K562 (cell line): ENCODE measurements around the gene ARHGEF3. TPM values are rescaled to one million over a fixed set of nuclear protein-coding genes. Genes with fewer than 3 reads are reported as not detected.

Experiments
- ATAC-seq: fragments of 200-7000 bp; cut with Tn5 transposase; 3 replicates; pipeline ENCODE4 v1.9.1; 2020; ENCODE audit warnings: moderate library complexity
- BruUV-seq: library from RNA; stranded (reverse); fragments of 400-500 nt; replicated peaks from 2 replicates; lab custom pipeline; 2021; lab: Mats Ljungman, UMichigan
- CTCF ChIA-PET: fragments of 300-600 bp; formaldehyde crosslinking; extraction: SDS; loops from one replicate; lab custom pipeline; 2021; ENCODE audit warnings: low intra/inter-chr PET ratio; lab: Yijun Ruan, JAX
- POLR2A ChIA-PET: fragments of 300-600, 350-650 bp; sonication (Branson Sonifier 250); formaldehyde crosslinking; extraction: SDS; loops from one replicate; lab custom pipeline; 2021; ENCODE audit warnings: antibody characterized with exemption, inconsistent platforms; lab: Yijun Ruan, JAX
- DNase-seq, 4 experiments: peaks; one replicate each; pipeline versions ENCODE4 v3.0.0 to v3.0.0-alpha.2; 2011 to 2018; ENCODE audit warnings: low spot score in 3 of 4, mixed read lengths in 3 of 4; ENCODE audit errors: extremely low read depth in 1 of 4
- FAIRE-seq: peaks from 2 replicates; lab custom pipeline; 2011; peaks lifted over from hg19 to GRCh38; lab: Jason Lieb, UNC
- H2AFZ ChIP-seq: 2 replicates; pipeline ENCODE4 v1.6.0; 2011; ENCODE audit warnings: low read depth, low read length, control low read depth, inconsistent platforms
- H3K27ac ChIP-seq: fragments of 200-600 bp; 3 replicates; pipeline ENCODE4 v1.8.0; 2011; ENCODE audit warnings: low read depth, mild to moderate bottlenecking, control low read depth, inconsistent platforms, low read length, moderate library complexity, mixed read lengths; ENCODE audit errors: extremely low read depth
- H3K27me3 ChIP-seq, 2 experiments: fragments of 300-600 bp in 1 of 2; 2 replicates in 1 of 2; 3 replicates in 1 of 2; pipeline versions ENCODE4 v1.6.0 to v1.8.0; 2011; ENCODE audit warnings: inconsistent platforms in 2 of 2, low read length in 2 of 2, mild to moderate bottlenecking in 1 of 2, mixed read lengths in 1 of 2, moderate library complexity in 1 of 2; ENCODE audit not compliant: control insufficient read depth in 2 of 2, insufficient read depth in 2 of 2
- H3K36me3 ChIP-seq: fragments of 300-600 bp; 3 replicates; pipeline ENCODE4 v1.8.0; 2011; ENCODE audit warnings: mild to moderate bottlenecking, low read length, inconsistent platforms; ENCODE audit not compliant: control insufficient read depth, insufficient read depth
- H3K4me1 ChIP-seq, 2 experiments: fragments of 200-600 bp in 1 of 2; replicated peaks in 1 of 2; 2 replicates in 1 of 2; 3 replicates in 1 of 2; pipeline versions ENCODE4 v1.5.1 to v1.8.0; 2011; ENCODE audit warnings: inconsistent platforms in 2 of 2, low read length in 2 of 2, mild to moderate bottlenecking in 1 of 2, mixed read lengths in 1 of 2, moderate library complexity in 1 of 2; ENCODE audit not compliant: control insufficient read depth in 2 of 2, insufficient read depth in 2 of 2
- H3K4me2 ChIP-seq: 2 replicates; pipeline ENCODE4 v1.6.1; 2011; ENCODE audit warnings: low read length, control low read depth, inconsistent platforms, mixed read lengths; ENCODE audit not compliant: insufficient read depth
- H3K4me3 ChIP-seq: fragments of 200-600 bp; sonication (generic), shearing (Covaris generic); 2 replicates; pipeline ENCODE4 v1.5.1; 2016; ENCODE audit warnings: control low read depth, inconsistent platforms
- H3K79me2 ChIP-seq: fragments of 200-600 bp; 3 replicates; pipeline ENCODE4 v1.8.0; 2011; ENCODE audit warnings: low read length, inconsistent platforms; ENCODE audit not compliant: control insufficient read depth, insufficient read depth
- H3K9ac ChIP-seq, 2 experiments: 2 replicates each; pipeline versions ENCODE4 v1.6.0 to v1.6.1; 2011; ENCODE audit warnings: low read depth in 2 of 2, low read length in 2 of 2, control low read depth in 1 of 2, inconsistent platforms in 1 of 2, mild to moderate bottlenecking in 1 of 2, mixed read lengths in 1 of 2; ENCODE audit not compliant: insufficient read depth in 1 of 2
- H3K9me1 ChIP-seq: one replicate; pipeline ENCODE4 v1.6.0; 2011; ENCODE audit warnings: inconsistent platforms, mild to moderate bottlenecking, low read length, moderate library complexity; ENCODE audit not compliant: control insufficient read depth, insufficient read depth
- H3K9me3 ChIP-seq: replicated peaks from 2 replicates; pipeline ENCODE4 v1.5.1; 2011; ENCODE audit warnings: low read depth, low read length, inconsistent platforms; ENCODE audit not compliant: control insufficient read depth, insufficient read depth
- H4K20me1 ChIP-seq: replicated peaks from 2 replicates; pipeline ENCODE4 v1.6.1; 2011; ENCODE audit warnings: low read length, inconsistent platforms, mixed read lengths; ENCODE audit not compliant: control insufficient read depth, insufficient read depth
- GATAD2B ChIP-seq: fragments of 450-650 bp; IDR thresholded peaks from 2 replicates; pipeline ENCODE4 v1.6.1; 2017; ENCODE audit warnings: mild to moderate bottlenecking, borderline replicate concordance
- KDM2B ChIP-seq: fragments of 250-450 bp; sonication (Bioruptor Pico); IDR thresholded peaks from 2 replicates; pipeline ENCODE4 v1.8.0; 2021; ENCODE audit warnings: mild to moderate bottlenecking, moderate library complexity
- KLF16 ChIP-seq: IDR thresholded peaks from 2 replicates; pipeline ENCODE4 v1.6.1; 2016; ENCODE audit warnings: antibody characterized with exemption
- RBM25 ChIP-seq: fragments of 200-400 bp; formaldehyde crosslinking; IDR thresholded peaks from 2 replicates; pipeline ENCODE4 v1.6.1; 2018; ENCODE audit warnings: low read length, low read depth, moderate library complexity; ENCODE audit not compliant: severe bottlenecking
- RCOR1 ChIP-seq, 2 experiments: IDR thresholded peaks; 2 replicates each; pipeline ENCODE4 v1.6.1; 2012; ENCODE audit warnings: low read depth in 2 of 2, low read length in 2 of 2, borderline replicate concordance in 1 of 2, improper control_type of control experiment in 1 of 2
- TAF1 ChIP-seq: IDR thresholded peaks from 2 replicates; pipeline ENCODE4 v1.6.1; 2011; ENCODE audit warnings: mild to moderate bottlenecking, low read length, moderate library complexity; ENCODE audit not compliant: insufficient read depth, control insufficient read depth, severe bottlenecking; ENCODE audit errors: extremely low read depth
- ZNF778 ChIP-seq: fragments of 450-650 bp; formaldehyde crosslinking; IDR thresholded peaks from 2 replicates; pipeline ENCODE4 v1.4.0; 2020; ENCODE audit warnings: mild to moderate bottlenecking, moderate library complexity
- WGBS: fragments of 100-300 bp; shearing (Covaris generic); methylation state at CpG from one replicate; pipeline ENCODE4 v1.1.6; 2016; ENCODE audit warnings: low coverage, mixed read lengths; ENCODE audit not compliant: insufficient coverage; ENCODE audit errors: missing lambda C conversion rate; 5-methylcytosine and 5-hydroxymethylcytosine counted together
- in situ Hi-C: fragments of 300-500 bp; cut with MboI; formaldehyde crosslinking; loops from 4 replicates; pipeline ENCODE4 v1.15.0; 2018; ENCODE audit warnings: inconsistent platforms, mixed read lengths
- intact Hi-C: fragments of 100-400 bp; cut with micrococcal nuclease; formaldehyde crosslinking; loops from 2 replicates; pipeline ENCODE4 v1.14.2; 2022
- polyA plus RNA-seq, 8 experiments: library from polyadenylated mRNA; depleted of rRNA in 4 of 8; stranded (reverse) in 5 of 8; unstranded in 3 of 8; fragments of >200 nt; fragmentation: Nextera tagmentation in 2 of 8; fragmentation: Illumina TruSeq in 1 of 8; extraction: Ambion mirVana in 2 of 8; extraction: Trizol in 1 of 8; gene quantifications; 2 replicates each; pipeline versions ENCODE4 v1.2.1 to v1.2.3, GENCODE V29; 2011 to 2014; ENCODE audit warnings: inconsistent platforms in 1 of 8, missing spikeins in 1 of 8
- total RNA-seq, 7 experiments: library from RNA; depleted of rRNA in 6 of 7; stranded (reverse); fragments of >200 nt in 6 of 7; fragmentation: Illumina TruSeq in 2 of 7; extraction: Trizol in 2 of 7; gene quantifications; 2 replicates each; pipeline versions ENCODE4 v1.2.1 to v1.2.3, GENCODE V29; 2011 to 2021; ENCODE audit warnings: low replicate concordance in 1 of 7

The ARHGEF3 gene
- total and polyA plus RNA-seq, 9 of the 15 experiments (the other 6 are each of a cell fraction or from before 2014, with no cell fraction given) = 0.77 to 2.7 (median 1.4) TPM

DNA sequence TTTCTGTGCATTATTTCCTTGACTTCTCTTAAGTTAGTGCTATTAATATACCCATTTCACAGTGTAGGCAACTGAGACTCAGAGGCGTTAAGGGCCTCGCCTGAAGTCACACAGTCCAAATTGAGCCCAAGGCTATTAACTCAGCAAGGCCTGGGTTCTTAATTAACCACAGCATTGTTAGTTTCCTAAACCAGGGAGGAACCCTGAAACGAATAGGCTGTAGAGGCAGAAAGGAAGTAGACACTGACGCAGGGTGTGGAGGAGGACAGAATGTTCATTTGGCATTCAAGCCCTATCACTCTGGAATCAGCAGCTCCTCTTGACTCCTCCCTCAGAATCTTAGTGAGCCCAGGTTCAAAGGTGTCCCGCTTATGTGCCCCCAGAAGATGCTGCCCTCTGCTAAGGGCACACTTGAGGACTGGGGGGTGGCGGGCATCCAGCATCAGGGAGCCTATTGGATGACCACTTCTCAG lies 13.9 kb downstream of the ARHGEF3 start (continued):
- TF ChIP-seq RCOR1 (IDR thresholded peaks at IDR 0.05; ENCODE audit: borderline replicate concordance in 1 of 2, low read depth in 2 of 2, low read length in 2 of 2) (no peak), RBM25 (peak; percentile 62)

DNA sequence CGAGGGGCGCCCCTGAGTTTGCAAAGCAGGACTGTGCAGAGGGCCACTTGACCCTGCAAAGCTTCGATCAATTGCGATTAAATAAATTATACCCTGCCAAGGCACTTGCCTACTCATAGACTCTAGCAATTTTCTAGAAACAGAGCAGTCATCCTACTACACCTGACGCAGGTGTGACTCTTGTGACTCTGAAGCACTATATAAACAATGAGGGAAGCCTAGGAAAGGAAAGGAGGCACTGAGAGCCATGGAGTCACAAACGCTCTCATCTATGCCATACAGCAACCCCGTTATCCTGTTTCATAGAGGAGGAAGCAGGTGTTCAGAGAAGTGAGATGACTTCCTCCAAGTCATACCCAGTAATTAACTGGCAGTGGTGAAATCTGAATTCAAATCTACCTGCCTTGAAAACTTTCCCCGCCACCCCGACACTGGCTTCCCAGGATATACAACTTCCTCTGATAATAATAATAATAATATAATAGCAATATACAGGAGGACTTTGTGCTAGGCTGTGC lies 14.4 kb downstream of the ARHGEF3 start:
- DNase-seq = no peak
- WGBS = 0% methylated on average over 7 of the region's 9 CpGs

More for the DNA sequence above, 14.4 kb downstream of the ARHGEF3 start:
- ATAC-seq = no peak
- no peak for FAIRE-seq
- no TSS peak for BruUV-seq
- Histone ChIP-seq H3K27me3 (peaks cover 2 to 13% of the 10 kb centered on the region in 2 experiments; a peak in 4 of 5 replicates), H3K4me1 (no peaks in the 10 kb centered on the region), H3K4me2 (no peak overlapping the region), H3K4me3 (no peak overlapping the region), H3K79me2 (no peaks in the 10 kb centered on the region), H3K9ac (no peak overlapping the region), H4K20me1 (no peaks in the 10 kb centered on the region), H3K27ac (no peak overlapping the region), H3K9me1 (no peaks in the 10 kb centered on the region), H3K36me3 (no peaks in the 10 kb centered on the region), H3K9me3 (no peaks in the 10 kb centered on the region), H2AFZ (no peak overlapping the region)
- in situ Hi-C loops (loop anchor here (10.0 kb wide), 1 partner anchor 73 kb away; no protein-coding TSS in a partner anchor), intact Hi-C loops (no loop called here)
- POLR2A ChIA-PET = no interaction called here
- CTCF ChIA-PET = no interaction called here
- TF ChIP-seq ZNF778 (CRISPR knock-in tag) (no peak), KLF16 (no peak), TAF1 (no peak), GATAD2B (no peak), KDM2B (no peak)
